K562 (cell line): Measurements from ENCODE around the gene IL9. TPM values are rescaled to one million over a fixed set of nuclear protein-coding genes. Genes with fewer than 3 reads are reported as not detected.

Experiments
- ATAC-seq: fragments of 200-7000 bp; cut with Tn5 transposase; 3 replicates; pipeline ENCODE4 v1.9.1; 2020; ENCODE audit warnings: moderate library complexity
- BruUV-seq: library from RNA; stranded (reverse); fragments of 400-500 nt; replicated peaks from 2 replicates; lab custom pipeline; 2021; lab: Mats Ljungman, UMichigan
- CTCF ChIA-PET: fragments of 300-600 bp; formaldehyde crosslinking; extraction: SDS; loops from one replicate; lab custom pipeline; 2021; ENCODE audit warnings: low intra/inter-chr PET ratio; lab: Yijun Ruan, JAX
- POLR2A ChIA-PET: fragments of 300-600, 350-650 bp; sonication (Branson Sonifier 250); formaldehyde crosslinking; extraction: SDS; loops from one replicate; lab custom pipeline; 2021; ENCODE audit warnings: antibody characterized with exemption, inconsistent platforms; lab: Yijun Ruan, JAX
- DNase-seq, 4 experiments: peaks; one replicate each; pipeline versions ENCODE4 v3.0.0 to v3.0.0-alpha.2; 2011 to 2018; ENCODE audit warnings: low spot score in 3 of 4, mixed read lengths in 3 of 4; ENCODE audit errors: extremely low read depth in 1 of 4
- FAIRE-seq: peaks from 2 replicates; lab custom pipeline; 2011; peaks lifted over from hg19 to GRCh38; lab: Jason Lieb, UNC
- H2AFZ ChIP-seq: 2 replicates; pipeline ENCODE4 v1.6.0; 2011; ENCODE audit warnings: low read depth, low read length, control low read depth, inconsistent platforms
- H3K27ac ChIP-seq: fragments of 200-600 bp; 3 replicates; pipeline ENCODE4 v1.8.0; 2011; ENCODE audit warnings: low read depth, mild to moderate bottlenecking, control low read depth, inconsistent platforms, low read length, moderate library complexity, mixed read lengths; ENCODE audit errors: extremely low read depth
- H3K27me3 ChIP-seq, 2 experiments: fragments of 300-600 bp in 1 of 2; 2 replicates in 1 of 2; 3 replicates in 1 of 2; pipeline versions ENCODE4 v1.6.0 to v1.8.0; 2011; ENCODE audit warnings: inconsistent platforms in 2 of 2, low read length in 2 of 2, mild to moderate bottlenecking in 1 of 2, mixed read lengths in 1 of 2, moderate library complexity in 1 of 2; ENCODE audit not compliant: control insufficient read depth in 2 of 2, insufficient read depth in 2 of 2
- H3K36me3 ChIP-seq: fragments of 300-600 bp; 3 replicates; pipeline ENCODE4 v1.8.0; 2011; ENCODE audit warnings: mild to moderate bottlenecking, low read length, inconsistent platforms; ENCODE audit not compliant: control insufficient read depth, insufficient read depth
- H3K4me1 ChIP-seq, 2 experiments: fragments of 200-600 bp in 1 of 2; replicated peaks in 1 of 2; 2 replicates in 1 of 2; 3 replicates in 1 of 2; pipeline versions ENCODE4 v1.5.1 to v1.8.0; 2011; ENCODE audit warnings: inconsistent platforms in 2 of 2, low read length in 2 of 2, mild to moderate bottlenecking in 1 of 2, mixed read lengths in 1 of 2, moderate library complexity in 1 of 2; ENCODE audit not compliant: control insufficient read depth in 2 of 2, insufficient read depth in 2 of 2
- H3K4me2 ChIP-seq: 2 replicates; pipeline ENCODE4 v1.6.1; 2011; ENCODE audit warnings: low read length, control low read depth, inconsistent platforms, mixed read lengths; ENCODE audit not compliant: insufficient read depth
- H3K4me3 ChIP-seq: fragments of 200-600 bp; sonication (generic), shearing (Covaris generic); 2 replicates; pipeline ENCODE4 v1.5.1; 2016; ENCODE audit warnings: control low read depth, inconsistent platforms
- H3K79me2 ChIP-seq: fragments of 200-600 bp; 3 replicates; pipeline ENCODE4 v1.8.0; 2011; ENCODE audit warnings: low read length, inconsistent platforms; ENCODE audit not compliant: control insufficient read depth, insufficient read depth
- H3K9ac ChIP-seq, 2 experiments: 2 replicates each; pipeline versions ENCODE4 v1.6.0 to v1.6.1; 2011; ENCODE audit warnings: low read depth in 2 of 2, low read length in 2 of 2, control low read depth in 1 of 2, inconsistent platforms in 1 of 2, mild to moderate bottlenecking in 1 of 2, mixed read lengths in 1 of 2; ENCODE audit not compliant: insufficient read depth in 1 of 2
- H3K9me1 ChIP-seq: one replicate; pipeline ENCODE4 v1.6.0; 2011; ENCODE audit warnings: inconsistent platforms, mild to moderate bottlenecking, low read length, moderate library complexity; ENCODE audit not compliant: control insufficient read depth, insufficient read depth
- H3K9me3 ChIP-seq: replicated peaks from 2 replicates; pipeline ENCODE4 v1.5.1; 2011; ENCODE audit warnings: low read depth, low read length, inconsistent platforms; ENCODE audit not compliant: control insufficient read depth, insufficient read depth
- H4K20me1 ChIP-seq: replicated peaks from 2 replicates; pipeline ENCODE4 v1.6.1; 2011; ENCODE audit warnings: low read length, inconsistent platforms, mixed read lengths; ENCODE audit not compliant: control insufficient read depth, insufficient read depth
- ARNT ChIP-seq, 2 experiments: fragments of 450-650 bp; IDR thresholded peaks; 2 replicates each; pipeline ENCODE4 v1.6.1; 2016; ENCODE audit warnings: mild to moderate bottlenecking in 1 of 2
- CHAMP1 ChIP-seq: fragments of 450-650 bp; IDR thresholded peaks from 2 replicates; pipeline ENCODE4 v1.6.1; 2016; ENCODE audit warnings: mild to moderate bottlenecking
- HDAC2 ChIP-seq: fragments of 450-650 bp; IDR thresholded peaks from 2 replicates; pipeline ENCODE4 v1.6.1; 2016; ENCODE audit warnings: mild to moderate bottlenecking
- HNRNPLL ChIP-seq: fragments of 200-400 bp; formaldehyde crosslinking; IDR thresholded peaks from 2 replicates; pipeline ENCODE4 v1.6.1; 2017; ENCODE audit warnings: low read length, low read depth, mild to moderate bottlenecking; ENCODE audit not compliant: poor library complexity, severe bottlenecking
- MIER1 ChIP-seq: fragments of 450-650 bp; IDR thresholded peaks from 2 replicates; pipeline ENCODE4 v1.6.1; 2016; ENCODE audit warnings: antibody characterized with exemption, mild to moderate bottlenecking, low read depth
- MLLT1 ChIP-seq, 2 experiments: fragments of 450-650 bp; IDR thresholded peaks; 2 replicates each; pipeline ENCODE4 v1.6.1; 2016
- PTTG1 ChIP-seq: fragments of 450-650 bp; IDR thresholded peaks from 2 replicates; pipeline ENCODE4 v1.6.1; 2016; ENCODE audit warnings: low read depth, mild to moderate bottlenecking, missing genetic modification characterization, missing compliant biosample characterization
- SIN3A ChIP-seq, 2 experiments: fragments of 150-350 bp in 1 of 2; IDR thresholded peaks; 2 replicates each; pipeline ENCODE4 v1.6.1; 2011 to 2016; ENCODE audit warnings: borderline replicate concordance in 2 of 2, low read depth in 2 of 2, low read length in 2 of 2, mild to moderate bottlenecking in 2 of 2, moderate library complexity in 2 of 2; ENCODE audit not compliant: control insufficient read depth in 1 of 2
- SMARCE1 ChIP-seq: fragments of 450-650 bp; IDR thresholded peaks from 2 replicates; pipeline ENCODE4 v1.7.1; 2016; ENCODE audit warnings: mild to moderate bottlenecking
- TEAD2 ChIP-seq: fragments of 450-650 bp; IDR thresholded peaks from 2 replicates; pipeline ENCODE4 v1.6.1; 2016; ENCODE audit warnings: missing genetic modification characterization, control low read depth, missing compliant biosample characterization
- ZKSCAN3 ChIP-seq: fragments of 250-450 bp; sonication (Bioruptor Pico); IDR thresholded peaks from 2 replicates; pipeline ENCODE4 v1.4.0; 2020
- ZNF143 ChIP-seq: sonication (generic); formaldehyde crosslinking; IDR thresholded peaks from 2 replicates; pipeline ENCODE4 v1.9.0; 2022; ENCODE audit warnings: mild to moderate bottlenecking, missing genetic modification reagents
- ZNF431 ChIP-seq: sonication (generic); formaldehyde crosslinking; IDR thresholded peaks from 2 replicates; pipeline ENCODE4 v1.8.0; 2022; ENCODE audit warnings: mild to moderate bottlenecking, missing genetic modification reagents
- ZNF830 ChIP-seq: fragments of 250-450 bp; sonication (Bioruptor Pico); IDR thresholded peaks from 2 replicates; pipeline ENCODE4 v1.5.0; 2021; ENCODE audit warnings: mild to moderate bottlenecking
- ZSCAN29 ChIP-seq: fragments of 450-650 bp; IDR thresholded peaks from 2 replicates; pipeline ENCODE4 v1.6.1; 2017
- WGBS: fragments of 100-300 bp; shearing (Covaris generic); methylation state at CpG from one replicate; pipeline ENCODE4 v1.1.6; 2016; ENCODE audit warnings: low coverage, mixed read lengths; ENCODE audit not compliant: insufficient coverage; ENCODE audit errors: missing lambda C conversion rate; 5-methylcytosine and 5-hydroxymethylcytosine counted together
- in situ Hi-C: fragments of 300-500 bp; cut with MboI; formaldehyde crosslinking; loops from 4 replicates; pipeline ENCODE4 v1.15.0; 2018; ENCODE audit warnings: inconsistent platforms, mixed read lengths
- intact Hi-C: fragments of 100-400 bp; cut with micrococcal nuclease; formaldehyde crosslinking; loops from 2 replicates; pipeline ENCODE4 v1.14.2; 2022
- polyA plus RNA-seq, 8 experiments: library from polyadenylated mRNA; depleted of rRNA in 4 of 8; stranded (reverse) in 5 of 8; unstranded in 3 of 8; fragments of >200 nt; fragmentation: Nextera tagmentation in 2 of 8; fragmentation: Illumina TruSeq in 1 of 8; extraction: Ambion mirVana in 2 of 8; extraction: Trizol in 1 of 8; gene quantifications; 2 replicates each; pipeline versions ENCODE4 v1.2.1 to v1.2.3, GENCODE V29; 2011 to 2014; ENCODE audit warnings: inconsistent platforms in 1 of 8, missing spikeins in 1 of 8
- total RNA-seq, 7 experiments: library from RNA; depleted of rRNA in 6 of 7; stranded (reverse); fragments of >200 nt in 6 of 7; fragmentation: Illumina TruSeq in 2 of 7; extraction: Trizol in 2 of 7; gene quantifications; 2 replicates each; pipeline versions ENCODE4 v1.2.1 to v1.2.3, GENCODE V29; 2011 to 2021; ENCODE audit warnings: low replicate concordance in 1 of 7

Gene IL9
- total and polyA plus RNA-seq, 9 of the 15 experiments (the other 6 are each of a cell fraction or from before 2014, with no cell fraction given), result not detected

- TF ChIP-seq CHAMP1 (no peak), MIER1 (no peak)
Observed at GRCh38 chr5:135851915-135852845, 43.5 kb downstream of the IL9 start (continued).

GRCh38 chr5:135851186-135851914 is 44.3 kb downstream of the IL9 start:
- Histone ChIP-seq H3K4me2 (no peak overlapping the region), H3K36me3 (no peaks in the 10 kb centered on the region), H3K9me3 (no peaks in the 10 kb centered on the region), H3K27me3 (peaks cover 17 to 50% of the 10 kb centered on the region in 2 experiments; a peak in 4 of 5 replicates), H3K4me1 (no peaks in the 10 kb centered on the region), H4K20me1 (peaks cover 3% of the 10 kb centered on the region; the same call in 1 of the 2 replicates), H3K79me2 (no peaks in the 10 kb centered on the region), H3K4me3 (no peak overlapping the region), H3K9me1 (no peaks in the 10 kb centered on the region), H2AFZ (no peak overlapping the region), H3K9ac (no peak overlapping the region), H3K27ac (no peak overlapping the region)
- CTCF ChIA-PET, result interaction anchor here (0.6 kb wide), 1 partner anchor 373 kb away, joined by 3 read pairs; no protein-coding TSS in a partner anchor
- intact Hi-C loops, result no loop called here
- in situ Hi-C loops, result no loop called here
- FAIRE-seq (no peak), DNase-seq (no peak), ATAC-seq (no peak)
- WGBS, result 5% methylated on average over 24 of the region's 24 CpGs
- POLR2A ChIA-PET, result no interaction called here
- BruUV-seq, result no TSS peak
- no peak for TF ChIP-seq HNRNPLL
- no peak for TF ChIP-seq SIN3A (IDR thresholded peaks at IDR 0.05; ENCODE audit: borderline replicate concordance in 2 of 2, control insufficient read depth in 1 of 2, low read depth in 2 of 2, low read length in 2 of 2)
- TF ChIP-seq ZNF431 (CRISPR knock-in tag), result no peak
- TF ChIP-seq ARNT (IDR thresholded peaks at IDR 0.05), result no peak
- TF ChIP-seq ZSCAN29, result no peak
- TF ChIP-seq PTTG1 (tag), result no peak
- TF ChIP-seq HDAC2, result no peak
- no peak for TF ChIP-seq MLLT1 (IDR thresholded peaks at IDR 0.05)
- TF ChIP-seq ZNF830 (CRISPR knock-in tag), result no peak
- no peak for TF ChIP-seq TEAD2
- TF ChIP-seq SMARCE1, result no peak
- TF ChIP-seq ZNF143, result no peak
- TF ChIP-seq ZKSCAN3, result no peak
